ENCODE data around the gene PALLD.

PALLD gene

GRCh38 chr4:168839758-168840391 lies 343.0 kb downstream of the PALLD start:
- no peak for DNase-seq

GRCh38 chr4:168840392-168840763 lies 343.5 kb downstream of the PALLD start:
- no peak for DNase-seq

- no peak for DNase-seq
Measured at GRCh38 chr4:168841000-168841671, 344.3 kb downstream of the PALLD start.

- no peak for DNase-seq
Measured at GRCh38 chr4:168841672-168842019, 344.8 kb downstream of the PALLD start.

GRCh38 chr4:168842186-168842585 lies 345.3 kb downstream of the PALLD start:
- DNase-seq, result no peak

GRCh38 chr4:168843635-168844034 lies 346.8 kb downstream of the PALLD start:
- no peak for DNase-seq

- DNase-seq, result no peak
Measured at GRCh38 chr4:168844353-168845049, 347.6 kb downstream of the PALLD start.

GRCh38 chr4:168845897-168846296 lies 349.0 kb downstream of the PALLD start:
- DNase-seq, result no peak

GRCh38 chr4:168846414-168846813 lies 349.6 kb downstream of the PALLD start:
- no peak for DNase-seq

GRCh38 chr4:168847771-168848502 lies 351.1 kb downstream of the PALLD start:
- no peak for DNase-seq

GRCh38 chr4:168849030-168849675 lies 352.3 kb downstream of the PALLD start:
- DNase-seq, result no peak

- DNase-seq, result no peak
Measured at GRCh38 chr4:168849997-168850396, 353.1 kb downstream of the PALLD start.

- no peak for DNase-seq
Measured at GRCh38 chr4:168852387-168852786, 355.5 kb downstream of the PALLD start.

GRCh38 chr4:168852933-168853713 lies 356.3 kb downstream of the PALLD start:
- no peak for DNase-seq

GRCh38 chr4:168853770-168854169 lies 356.9 kb downstream of the PALLD start:
- DNase-seq, result no peak

- DNase-seq, result no peak
Measured at GRCh38 chr4:168854350-168854921, 357.6 kb downstream of the PALLD start.

GRCh38 chr4:168856312-168856711 lies 359.5 kb downstream of the PALLD start:
- no peak for DNase-seq

GRCh38 chr4:168857009-168857408 lies 360.2 kb downstream of the PALLD start:
- DNase-seq, result no peak

- DNase-seq, result no peak
Measured at GRCh38 chr4:168857546-168858314, 360.9 kb downstream of the PALLD start.

- no peak for DNase-seq
Measured at GRCh38 chr4:168859100-168859499, 362.2 kb downstream of the PALLD start.

Data from CD4-positive, alpha-beta T cell treated with Interleukin-15 for 1 hour (primary cell).